Measurements from ENCODE around the gene DUSP15. TPM values are rescaled to one million over a fixed set of nuclear protein-coding genes. Genes with fewer than 3 reads are reported as not detected.
"Not testable (repeated sequence)": the region's sequence is repeated elsewhere in the genome, so short reads cannot be mapped to it uniquely, and the experiment has no call there.

Gene DUSP15, protein sequence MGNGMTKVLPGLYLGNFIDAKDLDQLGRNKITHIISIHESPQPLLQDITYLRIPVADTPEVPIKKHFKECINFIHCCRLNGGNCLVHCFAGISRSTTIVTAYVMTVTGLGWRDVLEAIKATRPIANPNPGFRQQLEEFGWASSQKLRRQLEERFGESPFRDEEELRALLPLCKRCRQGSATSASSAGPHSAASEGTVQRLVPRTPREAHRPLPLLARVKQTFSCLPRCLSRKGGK
- not detected for total RNA-seq
- not detected for total RNA-seq (2013)
- 0 to 0.25 (median 0) reads per million in 29 experiments for total RNA-seq

DNA sequence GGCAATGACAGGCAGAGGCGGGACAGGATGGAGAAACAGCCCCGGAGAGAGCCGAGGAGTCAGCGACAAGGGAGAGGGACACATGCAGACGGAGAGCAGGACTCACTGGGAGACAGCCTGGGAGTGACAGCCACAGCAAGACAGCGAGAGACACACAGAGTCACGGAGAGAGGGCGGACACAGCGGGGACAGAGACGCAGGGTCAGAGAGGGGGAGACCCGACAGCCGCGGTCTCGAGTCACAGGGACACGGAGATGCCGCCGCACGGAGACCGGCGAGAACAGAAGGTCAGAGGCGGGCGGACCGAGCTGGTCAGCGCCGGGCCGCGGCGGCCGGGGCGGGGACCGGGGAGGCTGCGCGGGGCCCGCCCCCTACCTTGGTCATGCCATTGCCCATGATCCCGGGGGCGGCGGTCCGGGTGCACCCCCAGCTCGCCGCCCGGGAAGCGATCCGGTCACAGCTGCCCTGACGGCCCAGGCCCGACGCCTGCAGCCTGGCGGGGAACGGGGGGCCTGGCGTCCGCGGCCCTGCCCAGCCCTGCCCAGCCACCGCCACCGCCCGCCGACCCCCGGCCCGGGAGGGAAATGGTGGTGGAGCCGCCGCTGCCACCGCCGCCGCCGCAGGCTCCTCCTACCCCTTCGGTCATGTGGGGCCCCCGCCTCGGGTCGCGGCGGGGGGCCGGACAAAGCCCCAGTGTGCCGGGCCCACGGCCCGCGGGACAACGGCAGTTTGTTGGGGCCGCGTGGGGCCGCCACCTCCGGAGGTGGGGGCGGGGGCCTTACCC, at the start of gene DUSP15, which contains the start of gene TTLL9:
Gene DUSP15, minus strand, starts transcription at position 586 of the 784 bp plus-strand sequence. Its CDS starts 190 bp downstream, at position 396.
Gene TTLL9, plus strand, starts transcription at position 693 of the 784 bp plus-strand sequence. CDS start 493 bp downstream, outside the sequence.
- no peaks in the 10 kb centered on the region for H3K9me3 Mint-ChIP-seq
- H3K9me3 ChIP-seq, result no peaks in the 10 kb centered on the region
- H3K27ac ChIP-seq (ENCODE audit: low read length), result no peak within 1 kb of the TSS
- no peaks in the 10 kb centered on the region for H3K36me3 ChIP-seq (ENCODE audit: control insufficient read depth in 2 of 2, extremely low read depth in 1 of 2, insufficient read depth in 1 of 2, low read length in 1 of 2)
- peaks cover 0 to 15% of the 10 kb centered on the region in 2 experiments for H3K4me1 ChIP-seq (ENCODE audit: control insufficient read depth in 1 of 2, extremely low read depth in 1 of 2, insufficient read depth in 2 of 2, low read length in 2 of 2)
- H3K4me3 Mint-ChIP-seq, result peak within 1 kb of the TSS; percentile 81 to 92 (median 83)
- DNase-seq, result peak in 1 of 35 experiments; percentile 24
- ATAC-seq (replicated peaks in 1 of 4), result peak; percentile 39 to 56 (median 48)
- 1% methylated on average over 80 of the region's 80 CpGs for WGBS (ENCODE audit: insufficient coverage)
- H3K4me1 Mint-ChIP-seq, result peaks cover 8 to 19% (median 14%) of the 10 kb centered on the region in 3 donors
- ChIA-PET POLR2A (no interaction called here), CTCF (no interaction called here)
- peaks cover 31 to 43% of the 10 kb centered on the region in 2 donors for H3K27me3 Mint-ChIP-seq
- H3K27me3 ChIP-seq (replicated peaks in 1 of 2; ENCODE audit: control insufficient read depth in 2 of 2, extremely low read depth in 1 of 2, insufficient read depth in 2 of 2, low read length in 1 of 2), result peaks cover 0 to 44% of the 10 kb centered on the region in 2 experiments
- peak within 1 kb of the TSS; percentile 30 to 58 for H3K4me3 ChIP-seq (ENCODE audit: control insufficient read depth in 1 of 2, extremely low read depth in 1 of 2, low read length in 1 of 2)
- peak within 1 kb of the TSS in 1 of 2 donors; percentile 18 for H3K27ac Mint-ChIP-seq
- H3K36me3 Mint-ChIP-seq, result no peaks in the 10 kb centered on the region

DNA sequence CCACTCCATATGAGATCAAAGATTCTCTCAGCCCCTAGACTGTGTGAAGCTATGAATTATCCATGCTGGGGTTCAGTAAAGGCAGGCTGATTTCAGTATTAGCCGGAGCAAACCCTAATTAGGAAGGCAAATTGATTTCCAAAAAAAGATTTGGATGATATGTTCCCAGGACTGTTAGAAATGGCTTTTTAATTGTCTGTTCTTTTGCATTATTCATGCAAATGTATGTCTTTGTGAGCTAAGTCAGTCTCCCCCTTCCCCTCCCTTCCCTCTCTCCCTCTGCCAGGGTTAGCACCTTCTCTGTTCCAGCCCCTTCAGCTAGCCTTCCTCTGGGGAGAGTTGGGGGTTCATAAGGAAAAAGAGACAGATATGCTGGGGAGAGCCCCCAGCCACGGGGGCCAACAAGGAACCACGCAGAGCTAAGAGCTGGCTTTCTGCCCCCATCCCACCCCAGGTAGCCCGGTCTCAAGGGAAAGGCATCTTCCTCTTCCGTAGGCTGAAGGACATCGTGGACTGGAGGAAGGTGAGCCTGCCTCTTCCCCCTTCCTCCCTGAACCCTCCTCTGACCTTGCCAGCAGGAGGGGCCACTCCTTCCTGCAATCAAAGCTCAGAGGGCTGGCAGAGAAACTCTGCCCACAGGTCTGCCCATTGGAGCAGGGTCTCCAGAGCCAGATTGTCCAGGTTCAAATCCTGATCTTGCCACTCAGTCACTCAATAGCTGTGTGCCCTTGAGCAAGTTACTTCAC, 49.3 kb upstream of the DUSP15 start:
- POLR2A ChIA-PET, result no interaction called here
- H3K27ac ChIP-seq (ENCODE audit: low read length), result no peak overlapping the region
- no peaks in the 10 kb centered on the region for H3K36me3 Mint-ChIP-seq
- H3K27me3 Mint-ChIP-seq, result peaks cover 30 to 32% of the 10 kb centered on the region in 2 donors
- H3K36me3 ChIP-seq (ENCODE audit: control insufficient read depth in 2 of 2, extremely low read depth in 1 of 2, insufficient read depth in 1 of 2, low read length in 1 of 2), result no peaks in the 10 kb centered on the region
- DNase-seq (no peak), ATAC-seq (replicated peaks in 1 of 4) (no peak)
- H3K9me3 ChIP-seq, result no peaks in the 10 kb centered on the region
- H3K9me3 Mint-ChIP-seq, result no peaks in the 10 kb centered on the region
- H3K27ac Mint-ChIP-seq, result no peak overlapping the region
- CTCF ChIA-PET, result no interaction called here
- H3K4me1 ChIP-seq (ENCODE audit: control insufficient read depth in 1 of 2, extremely low read depth in 1 of 2, insufficient read depth in 2 of 2, low read length in 2 of 2), result no peaks in the 10 kb centered on the region
- H3K27me3 ChIP-seq (replicated peaks in 1 of 2; ENCODE audit: control insufficient read depth in 2 of 2, extremely low read depth in 1 of 2, insufficient read depth in 2 of 2, low read length in 1 of 2), result peaks cover 0 to 34% of the 10 kb centered on the region in 2 experiments
- H3K4me1 Mint-ChIP-seq, result no peaks in the 10 kb centered on the region
- H3K4me3 Mint-ChIP-seq, result no peak overlapping the region
- no peak overlapping the region for H3K4me3 ChIP-seq (ENCODE audit: control insufficient read depth in 1 of 2, extremely low read depth in 1 of 2, low read length in 1 of 2)
- 100% methylated on average over 2 of the region's 6 CpGs for WGBS (ENCODE audit: insufficient coverage)

DNA sequence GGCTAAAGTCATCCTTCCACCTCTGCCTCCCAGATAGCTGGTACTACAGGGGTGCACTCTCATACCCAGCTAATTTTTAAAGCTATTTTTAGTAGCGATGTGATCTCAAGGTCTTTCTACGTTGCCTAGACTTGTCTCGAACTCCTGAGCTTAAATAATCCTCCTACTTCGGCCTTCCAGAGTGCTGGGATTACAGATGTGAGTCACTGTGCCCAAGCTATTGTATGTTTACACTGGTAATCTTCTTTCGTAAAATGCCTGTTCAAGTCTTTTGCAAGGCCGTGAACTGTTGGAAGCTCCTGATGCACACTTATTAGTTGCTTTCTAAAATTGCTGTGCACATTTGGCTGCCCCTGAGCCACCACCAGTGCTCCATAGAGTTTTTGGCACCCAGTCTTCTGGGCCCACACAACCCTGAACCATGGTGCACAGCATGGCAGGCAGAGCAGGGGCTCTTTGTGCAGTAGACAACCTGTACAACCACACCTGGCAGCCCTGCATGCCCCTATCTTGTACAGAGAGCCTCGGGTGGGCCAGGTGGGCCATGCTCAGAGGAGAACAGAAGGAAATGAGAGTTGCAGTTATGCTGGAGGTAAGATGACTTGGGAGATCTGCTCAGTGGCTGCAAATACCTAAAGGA, 48.3 kb upstream of the DUSP15 start:
- no peak for ATAC-seq (replicated peaks in 1 of 4)
- ChIA-PET CTCF (no interaction called here), POLR2A (no interaction called here)
- Histone ChIP-seq H3K27ac (ENCODE audit: low read length) (no peak overlapping the region), H3K4me1 (ENCODE audit: control insufficient read depth in 1 of 2, extremely low read depth in 1 of 2, insufficient read depth in 2 of 2, low read length in 2 of 2) (no peaks in the 10 kb centered on the region), H3K27me3 (replicated peaks in 1 of 2; ENCODE audit: control insufficient read depth in 2 of 2, extremely low read depth in 1 of 2, insufficient read depth in 2 of 2, low read length in 1 of 2) (peaks cover 0 to 25% of the 10 kb centered on the region in 2 experiments), H3K36me3 (ENCODE audit: control insufficient read depth in 2 of 2, extremely low read depth in 1 of 2, insufficient read depth in 1 of 2, low read length in 1 of 2) (no peaks in the 10 kb centered on the region), H3K4me3 (ENCODE audit: control insufficient read depth in 1 of 2, extremely low read depth in 1 of 2, low read length in 1 of 2) (no peak overlapping the region), H3K9me3 (no peaks in the 10 kb centered on the region)
- no peaks in the 10 kb centered on the region for H3K9me3 Mint-ChIP-seq
- no peak overlapping the region for H3K27ac Mint-ChIP-seq
- 97% methylated on average over 6 of the region's 7 CpGs for WGBS (ENCODE audit: insufficient coverage)
- H3K4me3 Mint-ChIP-seq, result no peak overlapping the region
- no peak for DNase-seq
- no peaks in the 10 kb centered on the region for H3K4me1 Mint-ChIP-seq
- no peaks in the 10 kb centered on the region for H3K36me3 Mint-ChIP-seq
- H3K27me3 Mint-ChIP-seq, result peaks cover 20 to 25% of the 10 kb centered on the region in 2 donors

DNA sequence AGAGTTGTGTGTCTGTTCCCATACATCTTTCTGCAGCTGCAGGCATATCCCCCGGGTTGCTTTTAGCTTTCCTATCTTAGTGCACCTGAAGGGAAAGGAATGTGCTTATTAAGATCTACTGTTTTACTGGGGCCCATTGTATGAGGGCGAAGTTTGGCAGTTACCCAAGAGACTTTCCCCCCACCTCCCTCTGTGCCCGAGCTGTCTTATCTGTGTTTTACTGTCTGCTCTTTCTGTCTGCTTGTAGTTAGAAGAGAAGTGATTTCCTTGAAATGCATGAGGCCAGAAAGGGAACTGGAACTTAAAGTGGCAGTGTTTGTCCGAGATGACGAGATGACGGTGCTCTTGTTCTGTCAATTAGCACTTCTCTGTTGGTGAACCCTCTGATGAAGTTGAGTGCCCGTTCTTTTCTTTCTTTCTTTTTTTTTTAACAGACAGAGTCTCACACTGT, 47.7 kb upstream of the DUSP15 start:
- H3K4me1 ChIP-seq (ENCODE audit: control insufficient read depth in 1 of 2, extremely low read depth in 1 of 2, insufficient read depth in 2 of 2, low read length in 2 of 2); H3K36me3 Mint-ChIP-seq; H3K9me3 Mint-ChIP-seq; POLR2A ChIA-PET; H3K36me3 ChIP-seq (ENCODE audit: control insufficient read depth in 2 of 2, extremely low read depth in 1 of 2, insufficient read depth in 1 of 2, low read length in 1 of 2); ATAC-seq (replicated peaks in 1 of 4); H3K4me3 Mint-ChIP-seq; H3K4me1 Mint-ChIP-seq; H3K27ac ChIP-seq (ENCODE audit: low read length); H3K27ac Mint-ChIP-seq; H3K9me3 ChIP-seq; CTCF ChIA-PET; H3K4me3 ChIP-seq (ENCODE audit: control insufficient read depth in 1 of 2, extremely low read depth in 1 of 2, low read length in 1 of 2); DNase-seq: not testable (repeated sequence)
- peaks cover 18 to 20% of the 10 kb centered on the region in 2 donors for H3K27me3 Mint-ChIP-seq
- peaks cover 0 to 21% of the 10 kb centered on the region in 2 experiments for H3K27me3 ChIP-seq (replicated peaks in 1 of 2; ENCODE audit: control insufficient read depth in 2 of 2, extremely low read depth in 1 of 2, insufficient read depth in 2 of 2, low read length in 1 of 2)
- 21% methylated on average over 4 of the region's 7 CpGs for WGBS (ENCODE audit: insufficient coverage)

DNA sequence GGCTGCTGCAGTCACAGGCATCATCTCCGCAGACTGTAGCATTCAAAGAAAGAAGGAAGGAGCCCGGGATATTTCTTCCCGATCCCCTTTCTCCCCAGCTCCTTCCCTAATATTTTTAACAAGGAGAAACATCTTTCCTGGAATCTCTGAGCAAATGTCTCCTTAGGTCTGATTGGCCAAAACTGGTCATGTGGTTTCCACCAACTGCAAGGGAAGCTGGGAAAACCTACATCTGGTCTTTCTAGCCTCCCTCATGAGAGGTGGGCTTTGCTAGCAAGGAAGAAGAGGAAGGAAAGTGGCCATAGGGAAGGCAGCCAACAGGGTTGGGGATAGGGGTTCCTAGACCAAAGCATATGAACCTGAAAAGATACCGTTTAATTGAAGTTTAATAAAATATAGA, 46.4 kb upstream of the DUSP15 start:
- Mint-ChIP-seq H3K9me3 (no peaks in the 10 kb centered on the region), H3K4me3 (no peak overlapping the region), H3K27ac (no peak overlapping the region), H3K4me1 (no peaks in the 10 kb centered on the region), H3K27me3 (peaks cover 14 to 18% of the 10 kb centered on the region in 2 donors), H3K36me3 (no peaks in the 10 kb centered on the region)
- ChIA-PET CTCF (no interaction called here), POLR2A (no interaction called here)
- Histone ChIP-seq H3K9me3 (no peaks in the 10 kb centered on the region), H3K4me3 (ENCODE audit: control insufficient read depth in 1 of 2, extremely low read depth in 1 of 2, low read length in 1 of 2) (no peak overlapping the region), H3K27ac (ENCODE audit: low read length) (no peak overlapping the region), H3K36me3 (ENCODE audit: control insufficient read depth in 2 of 2, extremely low read depth in 1 of 2, insufficient read depth in 1 of 2, low read length in 1 of 2) (no peaks in the 10 kb centered on the region), H3K4me1 (ENCODE audit: control insufficient read depth in 1 of 2, extremely low read depth in 1 of 2, insufficient read depth in 2 of 2, low read length in 2 of 2) (no peaks in the 10 kb centered on the region), H3K27me3 (replicated peaks in 1 of 2; ENCODE audit: control insufficient read depth in 2 of 2, extremely low read depth in 1 of 2, insufficient read depth in 2 of 2, low read length in 1 of 2) (peaks cover 0 to 19% of the 10 kb centered on the region in 2 experiments)
- ATAC-seq (replicated peaks in 1 of 4) (no peak), DNase-seq (no peak)
- 100% methylated on average over 1 of the region's 4 CpGs for WGBS (ENCODE audit: insufficient coverage)
